Stimulated activated CD4-positive, alpha-beta T cell treated with anti-CD3 and anti-CD28 coated beads, Interleukin-4, amount 100 ng/mL, for 24 hours (primary cell): ENCODE data around the gene TSEN15.

Experiments
- DNase-seq: peaks from one replicate; pipeline ENCODE4 v3.0.0-alpha.2; 2020

The TSEN15 gene

GRCh38 chr1:184110272-184111204 lies 59.0 kb downstream of the TSEN15 start:
- no peak for DNase-seq

- no peak for DNase-seq
Measured at GRCh38 chr1:184112176-184112948, 60.8 kb downstream of the TSEN15 start.

DNA sequence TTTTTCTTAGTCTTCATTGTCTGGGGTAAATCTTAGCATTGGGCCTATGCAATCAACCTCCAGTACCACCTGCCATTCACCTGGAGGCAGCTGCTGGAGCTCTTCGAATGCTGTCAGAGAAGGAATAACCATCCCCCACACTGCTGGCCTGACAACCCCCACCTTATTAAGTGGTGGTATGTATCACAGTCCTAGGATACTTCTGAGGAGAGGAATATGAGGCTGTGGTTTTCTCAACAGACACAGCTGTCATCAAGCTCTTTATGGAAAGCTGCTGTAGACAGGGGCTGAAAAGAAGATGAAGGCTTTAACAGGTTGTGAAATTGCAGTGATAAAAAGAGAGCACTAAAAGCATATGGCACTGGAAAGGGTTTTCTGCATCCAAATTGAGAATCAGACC lies 61.7 kb downstream of the TSEN15 start:
- DNase-seq: no peak

DNA sequence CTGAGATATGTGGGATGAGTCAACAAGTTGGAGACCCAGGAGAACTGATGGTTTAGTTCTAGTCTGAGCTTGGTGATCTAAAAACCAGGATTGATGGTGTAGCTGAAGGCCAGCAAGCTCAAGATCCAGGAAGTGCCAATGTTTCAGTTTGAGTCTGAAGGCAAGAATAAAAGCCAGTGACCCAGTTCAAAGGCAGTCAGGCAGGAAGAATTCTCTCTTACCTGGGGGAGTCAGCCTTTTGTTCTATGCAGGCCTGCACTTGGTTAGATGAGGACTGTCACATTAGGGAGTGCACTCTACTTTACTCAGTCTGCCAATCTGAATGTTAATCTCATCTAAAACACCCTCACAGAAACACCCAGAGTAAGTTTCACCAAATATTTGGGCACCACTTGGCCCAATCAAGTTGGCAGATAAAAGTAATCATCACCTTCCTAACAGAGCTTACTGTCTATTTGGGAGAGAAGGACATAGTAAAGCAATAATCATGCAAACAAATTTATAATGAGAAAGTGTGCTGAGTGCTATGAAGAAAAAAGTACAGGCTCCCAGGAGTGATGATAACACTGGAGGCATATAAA lies 63.4 kb downstream of the TSEN15 start:
- no peak for DNase-seq

GRCh38 chr1:184116287-184116686 lies 64.8 kb downstream of the TSEN15 start:
- no peak for DNase-seq

- DNase-seq: no peak
Measured at GRCh38 chr1:184118046-184118445, 66.5 kb downstream of the TSEN15 start.
